ENCODE results near the gene GP1BB.

GRCh38 chr22:19680911-19681862 lies 42.2 kb upstream of the GP1BB start:
- TF ChIP-seq CTCF (IDR thresholded peaks at IDR 0.05) (no peak), POLR2AphosphoS5 (IDR thresholded peaks at IDR 0.05; ENCODE audit: low read depth, low read length) (no peak), REST (IDR thresholded peaks at IDR 0.05; ENCODE audit: insufficient read depth in 1 of 2, low read depth in 2 of 2, low read length in 1 of 2) (no peak), TCF7L2 (IDR thresholded peaks at IDR 0.05; ENCODE audit: low read depth, low read length) (no peak), SIN3A (IDR thresholded peaks at IDR 0.05; ENCODE audit: borderline replicate concordance, insufficient read depth, low read depth, low read length) (no peak)
